Colon (tissue), 2 donors: ENCODE data around the gene PDE9A.
"Not testable (repeated sequence)": the region's sequence is repeated elsewhere in the genome, so short reads cannot be mapped to it uniquely, and the experiment has no call there.

ENCODE experiments used
- FAIRE-seq: peaks from 2 replicates; lab custom pipeline; 2012; peaks lifted over from hg19 to GRCh38; lab: Jason Lieb, UNC
- donor health status: control.
- donor health status: control.

PDE9A gene

GRCh38 chr21:42801616-42802015 is 148.2 kb downstream of the PDE9A start:
- FAIRE-seq, result not testable (repeated sequence)

GRCh38 chr21:42806509-42807140 is 153.2 kb downstream of the PDE9A start:
- no peak for FAIRE-seq

- not testable (repeated sequence) for FAIRE-seq
Measured at GRCh38 chr21:42807293-42807895, 154.0 kb downstream of the PDE9A start.

GRCh38 chr21:42807938-42808613 is 154.7 kb downstream of the PDE9A start:
- FAIRE-seq, result no peak

GRCh38 chr21:42809171-42809570 is 155.8 kb downstream of the PDE9A start:
- FAIRE-seq, result no peak

GRCh38 chr21:42809577-42810475 is 156.4 kb downstream of the PDE9A start:
- no peak for FAIRE-seq

GRCh38 chr21:42811960-42812359 is 158.5 kb downstream of the PDE9A start:
- FAIRE-seq, result no peak

- FAIRE-seq, result not testable (repeated sequence)
Measured at GRCh38 chr21:42812528-42813241, 159.3 kb downstream of the PDE9A start.

- FAIRE-seq, result peak; percentile 21
Measured at GRCh38 chr21:42815217-42815616, 161.8 kb downstream of the PDE9A start.

- no peak for FAIRE-seq
Measured at GRCh38 chr21:42818328-42818749, 164.9 kb downstream of the PDE9A start.

GRCh38 chr21:42819861-42820615 is 166.6 kb downstream of the PDE9A start:
- no peak for FAIRE-seq

GRCh38 chr21:42820616-42821465 is 167.4 kb downstream of the PDE9A start:
- FAIRE-seq, result no peak
